HG02610 (cell line): Measurements from ENCODE around the gene GSN.
A peak's percentile ranks its signal among the peaks of the same experiment; 100 is the strongest.

Experiments used
- ATAC-seq: cut with Tn5 transposase; IDR thresholded peaks from one replicate; pipeline ENCODE4 v1.9.1; 2021; ENCODE audit warnings: mild to moderate bottlenecking, moderate library complexity; ENCODE audit not compliant: unreplicated experiment

GSN gene

GRCh38 chr9:121242959-121243346, 25.0 kb upstream of the GSN start:
- no peak for ATAC-seq

- no peak for ATAC-seq
Observed at GRCh38 chr9:121246821-121247561, 21.0 kb upstream of the GSN start.

- peak; percentile 40 for ATAC-seq
Observed at GRCh38 chr9:121249563-121249962, 18.4 kb upstream of the GSN start.

- ATAC-seq = no peak
Observed at GRCh38 chr9:121252104-121252851, 15.7 kb upstream of the GSN start.

GRCh38 chr9:121253162-121253561, 14.8 kb upstream of the GSN start:
- no peak for ATAC-seq

GRCh38 chr9:121253821-121254501, 14.0 kb upstream of the GSN start:
- no peak for ATAC-seq

GRCh38 chr9:121259498-121259897, 8.5 kb upstream of the GSN start:
- no peak for ATAC-seq

- no peak for ATAC-seq
Observed at GRCh38 chr9:121259935-121260334, 8.0 kb upstream of the GSN start.

- ATAC-seq = no peak
Observed at GRCh38 chr9:121260457-121261106, 7.4 kb upstream of the GSN start.

GRCh38 chr9:121261107-121261460, 6.9 kb upstream of the GSN start:
- ATAC-seq = no peak

GRCh38 chr9:121261755-121262154, 6.2 kb upstream of the GSN start:
- ATAC-seq = no peak

- no peak for ATAC-seq
Observed at GRCh38 chr9:121262423-121262822, 5.5 kb upstream of the GSN start.

GRCh38 chr9:121262953-121263352, 5.0 kb upstream of the GSN start:
- no peak for ATAC-seq

- ATAC-seq = no peak
Observed at GRCh38 chr9:121266356-121266755, 1.6 kb upstream of the GSN start.

- ATAC-seq = no peak
Observed at GRCh38 chr9:121266906-121267650, 884 bp upstream of the GSN start.

- ATAC-seq = peak; percentile 40
Observed at GRCh38 chr9:121268598-121268850, 562 bp downstream of the GSN start.

GRCh38 chr9:121268851-121269641, 1.1 kb downstream of the GSN start:
- no peak for ATAC-seq

GRCh38 chr9:121269642-121270254, 1.8 kb downstream of the GSN start:
- no peak for ATAC-seq

- ATAC-seq = peak; percentile 33
Observed at GRCh38 chr9:121271368-121272341, 3.7 kb downstream of the GSN start.
